COLO668 (cell line): ENCODE data around the gene NGDN.
"Not testable (repeated sequence)": the region's sequence is repeated elsewhere in the genome, so short reads cannot be mapped to it uniquely, and the experiment has no call there.

Experiments used
- DNase-seq: peaks from one replicate; lab custom pipeline; 2025; ENCODE audit not compliant: unreplicated experiment; lab: John Stamatoyannopoulos, UW

The NGDN gene

GRCh38 chr14:23438101-23438971 is 31.2 kb upstream of the NGDN start:
- no peak for DNase-seq

- DNase-seq = no peak
Measured at GRCh38 chr14:23439107-23439835, 30.2 kb upstream of the NGDN start.

- no peak for DNase-seq
Measured at GRCh38 chr14:23441076-23441475, 28.4 kb upstream of the NGDN start.

GRCh38 chr14:23442721-23443356 is 26.7 kb upstream of the NGDN start:
- no peak for DNase-seq

GRCh38 chr14:23443411-23443812 is 26.1 kb upstream of the NGDN start:
- DNase-seq = no peak

GRCh38 chr14:23443881-23444280 is 25.6 kb upstream of the NGDN start:
- DNase-seq = no peak

GRCh38 chr14:23444314-23444713 is 25.2 kb upstream of the NGDN start:
- no peak for DNase-seq

GRCh38 chr14:23445773-23446172 is 23.7 kb upstream of the NGDN start:
- DNase-seq = no peak

GRCh38 chr14:23446291-23446851 is 23.1 kb upstream of the NGDN start:
- no peak for DNase-seq

GRCh38 chr14:23447361-23448350 is 21.8 kb upstream of the NGDN start:
- peak; percentile 44 for DNase-seq

GRCh38 chr14:23449314-23449713 is 20.2 kb upstream of the NGDN start:
- DNase-seq = no peak

- DNase-seq = no peak
Measured at GRCh38 chr14:23450379-23450778, 19.1 kb upstream of the NGDN start.

GRCh38 chr14:23452237-23452636 is 17.3 kb upstream of the NGDN start:
- DNase-seq = no peak

GRCh38 chr14:23454445-23454856 is 15.1 kb upstream of the NGDN start:
- DNase-seq = no peak

- DNase-seq = not testable (repeated sequence)
Measured at GRCh38 chr14:23456883-23457586, 12.5 kb upstream of the NGDN start.

- no peak for DNase-seq
Measured at GRCh38 chr14:23457587-23458445, 11.7 kb upstream of the NGDN start.

GRCh38 chr14:23460960-23461359 is 8.5 kb upstream of the NGDN start:
- DNase-seq = no peak

GRCh38 chr14:23464700-23465099 is 4.8 kb upstream of the NGDN start:
- DNase-seq = no peak

- DNase-seq = no peak
Measured at GRCh38 chr14:23465261-23465660, 4.2 kb upstream of the NGDN start.
